ENCODE measurements around the gene MS4A1.
A peak's percentile ranks its signal among the peaks of the same experiment; 100 is the strongest.

MS4A1 gene

GRCh38 chr11:60482361-60482760 lies 26.7 kb downstream of the MS4A1 start:
- no peaks in the 10 kb centered on the region for H3K36me3 ChIP-seq (ENCODE audit: insufficient read depth, low read length)
- H4K20me1 ChIP-seq (ENCODE audit: insufficient read depth, low read length, poor library complexity, severe bottlenecking): no peaks in the 10 kb centered on the region
- no peaks in the 10 kb centered on the region for H3K9me2 ChIP-seq (replicated peaks; ENCODE audit: low read depth, low read length)
- H3K79me2 ChIP-seq (ENCODE audit: insufficient read depth, low read length): no peaks in the 10 kb centered on the region
- no peaks in the 10 kb centered on the region for H3K27me3 ChIP-seq (ENCODE audit: insufficient read depth, low read length, poor library complexity, severe bottlenecking)
- peak overlapping the region; percentile 79 for H2AFZ ChIP-seq (ENCODE audit: low read length)
- H3K4me3 ChIP-seq (ENCODE audit: low read length, poor library complexity, severe bottlenecking): no peak overlapping the region
- no peak overlapping the region for H3K9ac ChIP-seq (ENCODE audit: low read depth, low read length, poor library complexity, severe bottlenecking)
- H3K9me3 ChIP-seq (ENCODE audit: insufficient read depth, low read depth, low read length): no peaks in the 10 kb centered on the region
- TF ChIP-seq CTCF (conservative IDR thresholded peaks at IDR 0.05; ENCODE audit: low read length) (no peak), EZH2phosphoT487 (IDR thresholded peaks at IDR 0.05; ENCODE audit: borderline replicate concordance) (no peak)
- H3F3A ChIP-seq (ENCODE audit: low read depth): no peaks in the 10 kb centered on the region
- H3K4me1 ChIP-seq (ENCODE audit: insufficient read depth, low read length, poor library complexity, severe bottlenecking): peaks cover 10% of the 10 kb centered on the region
- no peak overlapping the region for H3K4me2 ChIP-seq (ENCODE audit: low read depth, low read length, poor library complexity, severe bottlenecking)

- Histone ChIP-seq H3F3A (ENCODE audit: low read depth) (no peaks in the 10 kb centered on the region), H3K9me3 (ENCODE audit: insufficient read depth, low read depth, low read length) (no peaks in the 10 kb centered on the region), H2AFZ (ENCODE audit: low read length) (peak overlapping the region; percentile 47; the same call in 1 of the 2 replicates), H3K36me3 (ENCODE audit: insufficient read depth, low read length) (no peaks in the 10 kb centered on the region), H3K4me2 (ENCODE audit: low read depth, low read length, poor library complexity, severe bottlenecking) (no peak overlapping the region), H3K9me2 (replicated peaks; ENCODE audit: low read depth, low read length) (no peaks in the 10 kb centered on the region), H4K20me1 (ENCODE audit: insufficient read depth, low read length, poor library complexity, severe bottlenecking) (no peaks in the 10 kb centered on the region), H3K4me3 (ENCODE audit: low read length, poor library complexity, severe bottlenecking) (no peak overlapping the region), H3K9ac (ENCODE audit: low read depth, low read length, poor library complexity, severe bottlenecking) (no peak overlapping the region), H3K79me2 (ENCODE audit: insufficient read depth, low read length) (no peaks in the 10 kb centered on the region), H3K27me3 (ENCODE audit: insufficient read depth, low read length, poor library complexity, severe bottlenecking) (no peaks in the 10 kb centered on the region), H3K4me1 (ENCODE audit: insufficient read depth, low read length, poor library complexity, severe bottlenecking) (peaks cover 10% of the 10 kb centered on the region)
- TF ChIP-seq EZH2phosphoT487 (IDR thresholded peaks at IDR 0.05; ENCODE audit: borderline replicate concordance) (no peak), CTCF (conservative IDR thresholded peaks at IDR 0.05; ENCODE audit: low read length) (peak; percentile 98)
These were observed 30.3 kb downstream of the MS4A1 start for GRCh38 chr11:60485987-60486386.

- Histone ChIP-seq H3K36me3 (ENCODE audit: insufficient read depth, low read length) (no peaks in the 10 kb centered on the region), H3K9me2 (replicated peaks; ENCODE audit: low read depth, low read length) (no peaks in the 10 kb centered on the region), H3K79me2 (ENCODE audit: insufficient read depth, low read length) (no peaks in the 10 kb centered on the region), H3K9ac (ENCODE audit: low read depth, low read length, poor library complexity, severe bottlenecking) (no peak within 1 kb of the TSS), H3F3A (ENCODE audit: low read depth) (no peaks in the 10 kb centered on the region), H3K4me1 (ENCODE audit: insufficient read depth, low read length, poor library complexity, severe bottlenecking) (no peaks in the 10 kb centered on the region), H3K27me3 (ENCODE audit: insufficient read depth, low read length, poor library complexity, severe bottlenecking) (peaks cover 31% of the 10 kb centered on the region), H3K4me2 (ENCODE audit: low read depth, low read length, poor library complexity, severe bottlenecking) (no peak within 1 kb of the TSS), H3K9me3 (ENCODE audit: insufficient read depth, low read depth, low read length) (no peaks in the 10 kb centered on the region), H4K20me1 (ENCODE audit: insufficient read depth, low read length, poor library complexity, severe bottlenecking) (no peaks in the 10 kb centered on the region), H2AFZ (ENCODE audit: low read length) (no peak within 1 kb of the TSS), H3K4me3 (ENCODE audit: low read length, poor library complexity, severe bottlenecking) (no peak within 1 kb of the TSS)
- no peak for TF ChIP-seq EZH2phosphoT487 (IDR thresholded peaks at IDR 0.05; ENCODE audit: borderline replicate concordance)
- TF ChIP-seq CTCF (conservative IDR thresholded peaks at IDR 0.05; ENCODE audit: low read length): no peak
These were observed 36.9 kb downstream of the MS4A1 start, which contains the start of gene MS4A12 for GRCh38 chr11:60492488-60493009. TSS of gene MS4A12 (plus strand) at chr11:60492778. CDS start at chr11:60497319, 4,541 bp downstream.

All from Loucy (cell line).